Mononuclear cell (primary cell): Measurements from ENCODE around the gene DHRS7B. TPM values are rescaled to one million over a fixed set of nuclear protein-coding genes. Genes with fewer than 3 reads are reported as not detected.

Source experiments
- H3K27me3 ChIP-seq: 2 replicates; pipeline ENCODE4 v1.6.0; 2011; ENCODE audit warnings: low read length, control low read depth; ENCODE audit not compliant: insufficient read depth
- H3K4me1 ChIP-seq: 2 replicates; pipeline ENCODE4 v1.5.1; 2011; ENCODE audit warnings: mild to moderate bottlenecking, low read length, control low read depth; ENCODE audit not compliant: insufficient read depth
- H3K4me3 ChIP-seq: 2 replicates; pipeline ENCODE4 v1.5.1; 2011; ENCODE audit warnings: mild to moderate bottlenecking, low read length, moderate library complexity
- H3K9me3 ChIP-seq: 2 replicates; pipeline ENCODE4 v1.5.1; 2011; ENCODE audit warnings: low read depth, mild to moderate bottlenecking, control low read depth, low read length
- total RNA-seq: library from RNA; depleted of rRNA; stranded (reverse); fragments of >200 nt; gene quantifications from one replicate; pipeline ENCODE4 v1.2.3, GENCODE V29; 2012

DHRS7B gene
- total RNA-seq, 1 donor, result 5.8 TPM

DNA sequence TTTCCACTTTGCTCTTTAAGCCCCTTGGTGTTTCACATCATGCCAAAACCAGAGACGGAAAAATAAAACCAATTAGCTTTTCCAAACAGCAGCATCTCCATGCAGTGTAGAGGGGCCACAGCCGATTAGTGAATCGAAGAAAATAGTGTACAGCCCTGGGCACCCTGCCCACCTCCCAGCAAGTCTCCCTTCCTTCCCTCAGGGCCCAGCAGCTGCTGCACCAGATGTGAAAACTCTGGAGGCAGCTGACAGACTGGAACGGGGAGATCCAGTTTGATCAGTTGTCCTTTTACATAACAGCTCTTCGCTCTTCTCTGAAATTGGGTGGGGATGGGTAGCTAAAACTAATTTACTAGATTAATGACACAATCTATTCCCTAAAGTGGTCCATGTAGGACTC, 67.9 kb downstream of the DHRS7B start:
- Histone ChIP-seq H3K4me1 (peaks cover 4% of the 10 kb centered on the region), H3K4me3 (no peak overlapping the region), H3K27me3 (no peaks in the 10 kb centered on the region), H3K9me3 (no peaks in the 10 kb centered on the region)

DNA sequence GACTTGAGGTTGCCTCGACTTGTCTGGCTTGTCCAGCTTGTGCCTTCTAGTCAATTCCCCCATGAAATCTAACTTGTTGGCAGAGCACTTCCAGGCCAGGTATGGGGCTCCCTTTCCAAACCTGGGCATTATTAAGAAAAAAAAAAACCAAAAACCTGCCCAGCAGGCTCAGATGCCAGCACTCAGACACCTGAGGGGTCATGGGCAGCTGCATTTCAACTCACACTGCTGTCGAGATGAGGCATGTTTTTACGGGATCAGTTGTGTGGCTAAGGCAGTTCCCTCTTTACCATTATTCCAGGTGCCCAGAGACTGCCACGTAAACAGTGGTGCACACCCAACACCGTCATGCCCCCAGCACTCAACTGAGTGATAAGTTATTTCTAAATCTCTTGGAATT, 69.4 kb downstream of the DHRS7B start:
- peaks cover 4% of the 10 kb centered on the region for H3K4me1 ChIP-seq
- no peaks in the 10 kb centered on the region for H3K9me3 ChIP-seq
- no peaks in the 10 kb centered on the region for H3K27me3 ChIP-seq
- H3K4me3 ChIP-seq, result no peak overlapping the region

GRCh38 chr17:21198411-21198810, 71.6 kb downstream of the DHRS7B start:
- Histone ChIP-seq H3K4me3 (no peak overlapping the region), H3K9me3 (no peaks in the 10 kb centered on the region), H3K4me1 (no peaks in the 10 kb centered on the region), H3K27me3 (no peaks in the 10 kb centered on the region)

DNA sequence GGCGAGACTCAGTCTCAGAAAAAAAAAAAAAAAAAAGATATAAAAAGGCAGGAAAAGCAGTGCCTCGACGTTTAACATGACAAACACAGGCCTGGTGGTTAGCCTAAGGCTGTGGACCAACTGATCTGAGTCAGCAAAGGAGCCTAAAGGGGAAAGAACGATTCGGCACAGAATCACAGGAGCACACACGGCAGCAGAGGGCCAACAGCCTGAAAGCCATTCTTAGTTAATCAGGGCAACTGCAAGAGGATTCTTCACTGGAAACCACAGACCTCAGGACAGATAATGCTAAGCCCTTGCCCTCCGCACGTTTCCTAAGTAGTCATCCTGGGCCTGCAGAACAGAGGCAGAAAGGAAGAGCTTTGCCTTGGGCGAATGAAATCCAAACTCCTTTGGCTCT, 72.5 kb downstream of the DHRS7B start:
- Histone ChIP-seq H3K4me1 (no peaks in the 10 kb centered on the region), H3K9me3 (no peaks in the 10 kb centered on the region)

DNA sequence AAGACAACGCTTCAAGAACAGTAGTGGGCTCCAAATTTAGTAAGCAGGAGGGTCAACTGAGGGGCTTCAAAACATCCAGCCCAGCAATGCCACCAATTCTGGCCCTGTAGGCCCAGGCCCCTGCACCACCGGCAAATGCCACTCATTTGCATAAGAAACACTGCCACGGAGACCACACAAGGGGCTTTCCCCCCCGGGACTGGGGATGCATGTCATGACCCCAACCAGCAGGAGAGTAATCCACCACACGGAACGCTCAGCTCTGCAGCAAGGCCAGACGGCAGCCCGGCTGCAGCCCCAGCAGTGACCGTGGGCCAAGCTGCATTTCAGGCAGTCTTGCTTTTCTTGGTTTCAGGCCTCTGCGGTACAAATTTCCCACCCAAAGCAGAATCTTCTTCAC, 73.1 kb downstream of the DHRS7B start:
- H3K9me3 ChIP-seq, result no peaks in the 10 kb centered on the region
- no peaks in the 10 kb centered on the region for H3K27me3 ChIP-seq
- no peak overlapping the region for H3K4me3 ChIP-seq
- no peaks in the 10 kb centered on the region for H3K4me1 ChIP-seq

More for the DNA sequence above, 72.5 kb downstream of the DHRS7B start:
- Histone ChIP-seq H3K27me3 (no peaks in the 10 kb centered on the region), H3K4me3 (no peak overlapping the region)

- H3K27me3 ChIP-seq, result no peaks in the 10 kb centered on the region
- no peak overlapping the region for H3K4me3 ChIP-seq
- H3K9me3 ChIP-seq, result no peaks in the 10 kb centered on the region
- H3K4me1 ChIP-seq, result no peaks in the 10 kb centered on the region
These were observed 74.0 kb downstream of the DHRS7B start for GRCh38 chr17:21200590-21201297.

DNA sequence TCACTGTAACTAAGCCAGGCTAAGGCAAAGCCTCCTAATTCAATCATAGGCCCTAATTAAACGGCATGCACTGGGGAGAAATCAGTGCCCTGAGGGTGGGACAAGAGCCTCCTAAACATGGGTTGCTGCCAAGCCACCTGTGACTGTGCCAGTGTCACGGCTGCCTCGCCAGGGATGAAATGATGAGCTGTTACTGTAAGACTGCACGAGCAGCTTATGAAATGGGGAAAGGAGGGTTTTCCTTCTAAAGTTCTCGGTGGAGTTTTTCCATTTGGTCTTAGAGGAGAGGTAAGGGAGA, 74.5 kb downstream of the DHRS7B start:
- Histone ChIP-seq H3K4me3 (no peak overlapping the region), H3K4me1 (no peaks in the 10 kb centered on the region), H3K9me3 (no peaks in the 10 kb centered on the region), H3K27me3 (no peaks in the 10 kb centered on the region)

DNA sequence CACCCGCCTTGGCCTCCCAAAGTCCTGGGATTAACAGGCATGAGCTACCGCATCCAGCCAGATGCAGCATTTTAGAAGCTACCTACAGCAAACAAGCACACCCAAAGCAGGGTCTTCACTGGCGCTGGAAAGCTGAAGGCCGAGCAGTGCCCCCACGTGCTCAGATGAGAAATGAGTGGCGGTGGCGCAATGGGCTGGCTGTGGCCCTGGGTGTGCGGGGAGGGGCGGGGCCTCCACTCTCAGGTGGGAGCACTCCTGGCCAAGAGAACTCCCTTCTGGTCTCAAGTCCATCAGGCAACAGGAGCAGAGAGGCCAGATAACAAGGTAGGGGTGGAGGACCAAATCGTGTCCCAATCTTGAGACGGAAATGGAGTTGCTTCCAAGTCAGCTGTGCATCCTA, 75.1 kb downstream of the DHRS7B start:
- Histone ChIP-seq H3K9me3 (no peaks in the 10 kb centered on the region), H3K4me3 (no peak overlapping the region), H3K4me1 (no peaks in the 10 kb centered on the region), H3K27me3 (no peaks in the 10 kb centered on the region)

GRCh38 chr17:21202512-21202911, 75.7 kb downstream of the DHRS7B start:
- no peaks in the 10 kb centered on the region for H3K4me1 ChIP-seq
- no peak overlapping the region for H3K4me3 ChIP-seq
- H3K27me3 ChIP-seq, result no peaks in the 10 kb centered on the region
- H3K9me3 ChIP-seq, result no peaks in the 10 kb centered on the region

DNA sequence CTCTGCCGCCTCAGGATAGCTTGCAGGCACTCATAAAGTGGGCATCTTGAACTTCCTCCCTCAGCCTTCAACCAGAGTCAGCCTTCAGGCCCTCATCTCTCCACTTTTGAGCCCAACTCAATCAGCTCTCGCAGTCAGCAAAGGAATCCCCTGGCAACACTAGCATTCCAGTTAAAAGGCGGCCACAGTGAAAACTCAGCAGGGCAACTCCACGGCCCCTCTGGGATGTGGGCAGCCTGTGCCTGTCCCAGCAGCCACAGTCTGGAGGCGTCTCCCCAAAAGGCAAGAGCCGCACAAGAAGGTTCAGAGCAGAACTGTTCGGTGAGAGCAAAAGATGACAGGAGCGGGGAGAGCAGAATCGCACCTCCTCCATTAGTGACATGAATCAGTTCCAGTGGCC, 78.2 kb downstream of the DHRS7B start:
- peaks cover 1% of the 10 kb centered on the region for H3K4me1 ChIP-seq
- H3K9me3 ChIP-seq, result no peaks in the 10 kb centered on the region
- H3K4me3 ChIP-seq, result no peak overlapping the region
- no peaks in the 10 kb centered on the region for H3K27me3 ChIP-seq

DNA sequence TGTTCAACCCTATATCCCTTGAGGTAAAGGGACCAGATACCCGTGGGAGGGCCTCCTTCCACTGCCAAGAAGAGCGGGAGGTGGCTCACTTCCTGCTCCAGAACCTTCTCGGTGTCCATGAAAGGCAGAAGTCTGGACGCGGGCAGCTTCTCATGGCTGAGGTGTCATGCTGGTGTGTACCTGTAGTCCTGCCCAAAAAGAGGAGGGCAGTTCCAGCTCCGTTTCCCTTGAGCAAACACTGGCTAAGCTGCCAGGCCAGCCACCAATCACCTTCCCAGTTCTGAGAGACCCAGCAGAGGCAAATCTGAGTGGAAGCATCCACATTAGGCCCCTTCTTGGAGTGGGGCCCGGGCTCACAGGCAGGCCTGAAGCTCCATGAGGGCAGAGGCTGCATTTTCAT, 81.6 kb downstream of the DHRS7B start:
- no peak overlapping the region for H3K4me3 ChIP-seq
- H3K9me3 ChIP-seq, result no peaks in the 10 kb centered on the region
- H3K27me3 ChIP-seq, result no peaks in the 10 kb centered on the region
- H3K4me1 ChIP-seq, result peaks cover 35% of the 10 kb centered on the region

GRCh38 chr17:21209511-21210175, 82.9 kb downstream of the DHRS7B start:
- peaks cover 37% of the 10 kb centered on the region for H3K4me1 ChIP-seq
- H3K4me3 ChIP-seq, result no peak overlapping the region

DNA sequence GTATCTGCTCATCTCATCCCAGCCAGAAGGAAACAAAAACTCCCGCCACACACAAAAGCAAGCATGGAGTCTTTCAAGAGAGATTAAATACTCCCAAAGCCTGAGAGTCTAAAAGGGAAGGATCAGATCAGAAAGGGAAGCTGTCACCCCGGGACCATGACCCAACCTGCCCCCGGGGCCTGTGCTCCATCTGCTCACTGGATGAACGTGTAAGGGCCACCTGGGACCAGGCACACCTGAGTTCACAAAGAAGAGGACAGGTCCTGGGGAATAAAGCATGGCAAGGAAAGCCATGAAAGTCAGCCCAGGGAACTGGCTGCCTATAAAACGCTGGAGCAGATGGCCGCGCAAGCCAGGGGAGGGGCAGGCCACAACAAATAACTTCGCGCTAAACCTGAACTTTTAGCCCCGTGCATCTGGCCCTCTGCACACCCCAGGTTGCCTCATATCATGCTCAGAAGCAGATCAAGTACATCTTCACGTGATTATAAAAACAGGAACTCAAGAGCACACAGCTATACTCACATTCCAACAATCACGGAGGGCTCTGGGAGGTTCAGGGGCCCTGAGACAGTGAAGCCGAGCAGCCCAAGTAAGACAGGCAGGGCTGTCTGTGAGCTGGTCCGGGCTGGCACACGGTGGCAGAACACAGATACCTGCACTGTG, 83.8 kb downstream of the DHRS7B start:
- no peaks in the 10 kb centered on the region for H3K9me3 ChIP-seq
- peaks cover 46% of the 10 kb centered on the region for H3K4me1 ChIP-seq
- H3K27me3 ChIP-seq, result no peaks in the 10 kb centered on the region
- H3K4me3 ChIP-seq, result no peak overlapping the region

More at GRCh38 chr17:21209511-21210175, 82.9 kb downstream of the DHRS7B start:
- no peaks in the 10 kb centered on the region for H3K9me3 ChIP-seq
- no peaks in the 10 kb centered on the region for H3K27me3 ChIP-seq

DNA sequence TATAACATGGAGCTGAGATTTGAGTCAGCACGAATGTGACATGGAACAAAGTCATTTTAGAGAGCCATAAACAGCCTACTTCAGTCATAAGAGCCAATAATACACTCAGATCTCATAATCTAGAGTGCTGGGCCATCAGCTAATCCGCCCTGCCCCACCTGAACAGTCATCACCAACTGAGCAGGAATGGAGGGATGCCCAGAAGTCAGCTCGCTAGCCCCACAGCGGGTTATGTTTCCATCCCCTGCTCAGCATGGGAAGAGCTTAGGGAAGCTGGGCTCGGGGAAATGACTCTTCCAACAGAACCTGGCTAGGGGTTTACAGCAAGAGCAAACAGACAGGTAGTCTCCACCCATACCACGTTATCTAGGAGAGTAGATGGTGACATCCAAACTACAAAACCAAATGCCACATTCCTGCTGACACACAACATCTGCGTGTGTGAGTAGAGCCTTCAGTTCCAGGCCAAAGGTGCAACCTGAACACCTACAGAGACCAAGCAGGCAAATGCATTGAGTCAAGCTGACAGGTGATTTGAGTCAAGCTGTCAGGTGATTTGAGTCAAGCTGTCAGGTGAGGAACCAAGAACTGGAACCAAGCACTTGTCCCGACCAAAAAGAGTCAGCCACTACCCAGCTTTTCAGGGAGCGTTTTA, 85.2 kb downstream of the DHRS7B start:
- H3K4me3 ChIP-seq, result no peak overlapping the region

More for the DNA sequence above, 85.2 kb downstream of the DHRS7B start:
- Histone ChIP-seq H3K27me3 (no peaks in the 10 kb centered on the region), H3K9me3 (no peaks in the 10 kb centered on the region), H3K4me1 (peaks cover 55% of the 10 kb centered on the region)
